Activated CD4-positive, alpha-beta memory T cell treated with anti-CD3 and anti-CD28 coated beads for 36 hours (primary cell): Measurements from ENCODE around the gene KIFC1. TPM values are rescaled to one million over a fixed set of nuclear protein-coding genes. Genes with fewer than 3 reads are reported as not detected.
"Not testable (repeated sequence)": the region's sequence is repeated elsewhere in the genome, so short reads cannot be mapped to it uniquely, and the experiment has no call there.

Experiments
- CTCF ChIA-PET: fragments of 350-600 bp; sonication (Branson Sonifier 250); formaldehyde crosslinking; loops from one replicate; lab custom pipeline; 2021; ENCODE audit warnings: antibody characterized with exemption, inconsistent platforms; lab: Charles Lee
- POLR2A ChIA-PET: fragments of 350-600 bp; sonication (Branson Sonifier 250); formaldehyde crosslinking; loops from one replicate; lab custom pipeline; 2021; ENCODE audit warnings: antibody characterized with exemption; lab: Charles Lee
- DNase-seq: peaks from one replicate; pipeline ENCODE4 v3.0.0-alpha.2; 2020
- H3K27ac Mint-ChIP-seq: one replicate; pipeline ENCODE4 v1.8.0; 2021; ENCODE audit warnings: mixed read lengths
- H3K27me3 Mint-ChIP-seq: one replicate; pipeline ENCODE4 v1.8.0; 2021; ENCODE audit warnings: mixed read lengths
- H3K36me3 Mint-ChIP-seq: one replicate; pipeline ENCODE4 v1.8.0; 2021; ENCODE audit warnings: mixed read lengths
- H3K4me1 Mint-ChIP-seq: one replicate; pipeline ENCODE4 v1.8.0; 2021; ENCODE audit warnings: low read depth, mixed read lengths
- H3K4me3 Mint-ChIP-seq: one replicate; pipeline ENCODE4 v1.8.0; 2021; ENCODE audit warnings: mild to moderate bottlenecking, mixed read lengths
- H3K9me3 Mint-ChIP-seq: one replicate; pipeline ENCODE4 v1.8.0; 2021; ENCODE audit warnings: mixed read lengths
- intact Hi-C: fragments of 100-400 bp; cut with micrococcal nuclease; formaldehyde crosslinking; loops from one replicate; pipeline ENCODE4 v1.15.1; 2023
- total RNA-seq, 2 experiments: library from RNA; stranded (reverse); gene quantifications; one replicate each; pipeline ENCODE4 v1.2.3, GENCODE V29; 2021

The KIFC1 gene
- total RNA-seq, result 100 to 1,000 TPM in 1 of 2 experiments, 10 to 100 TPM in 1; 94.6 to 103 TPM

DNA sequence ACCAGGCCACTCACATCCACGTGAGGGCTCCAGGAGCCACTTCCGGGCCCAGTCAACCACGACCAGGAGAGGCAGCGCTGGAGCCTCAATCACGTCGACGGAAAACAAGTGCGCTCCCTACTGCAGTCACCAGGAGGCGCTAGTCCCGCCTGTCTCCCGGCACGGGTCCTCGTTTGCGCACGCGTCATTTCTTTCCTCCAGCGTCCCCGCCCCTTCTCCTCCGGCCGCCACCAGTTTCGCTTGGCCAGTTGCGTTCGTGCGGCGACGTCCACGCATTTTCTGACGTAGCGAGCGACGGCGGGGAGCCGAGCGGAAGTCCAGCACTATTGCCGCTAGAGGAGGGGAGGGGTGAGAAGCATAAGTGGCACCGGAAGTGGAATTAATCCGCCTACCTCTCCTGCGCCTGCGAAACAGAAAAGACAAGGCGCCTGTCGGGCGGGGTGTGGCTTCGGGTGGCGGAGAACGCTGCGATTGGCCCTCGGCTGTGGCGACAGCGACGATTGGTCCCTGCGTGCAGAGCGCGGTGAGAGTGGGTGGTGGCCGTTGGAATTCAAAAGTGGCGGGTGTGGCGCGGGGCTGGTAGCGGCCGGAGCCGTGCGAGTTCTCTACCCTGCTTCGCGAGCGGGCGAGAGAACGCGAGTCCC, at the start of gene KIFC1:
KIFC1 (plus strand) TSS at position 546 of the 644 bp plus-strand sequence. CDS start 163 bp downstream, outside the sequence.
- Mint-ChIP-seq H3K27me3 (no peaks in the 10 kb centered on the region), H3K4me3 (peak within 1 kb of the TSS; percentile 94), H3K9me3 (no peaks in the 10 kb centered on the region), H3K4me1 (peaks cover 38% of the 10 kb centered on the region), H3K36me3 (peaks cover 25% of the 10 kb centered on the region), H3K27ac (peak within 1 kb of the TSS; percentile 95)
- peak; percentile 100 for DNase-seq
- intact Hi-C loops, result loop anchor here (1.0 to 5.0 kb wide), 9 partner anchors 19 to 191 kb away; partner anchors contain the start of genes CUTA, RGL2, RXRB and SLC39A7
- CTCF ChIA-PET, result interaction anchor here (0.6 to 3.1 kb wide), 25 partner anchors 10 to 309 kb away, joined by 3 to 21 read pairs (median 4); partner anchors contain the start of genes BAK1, PFDN6, SYNGAP1 and WDR46
- POLR2A ChIA-PET, result interaction anchor here (0.8 to 3.5 kb wide), 8 partner anchors 19 to 63 kb away, joined by 3 to 16 read pairs (median 4); partner anchors contain the start of genes PHF1 and ZBTB9

DNA sequence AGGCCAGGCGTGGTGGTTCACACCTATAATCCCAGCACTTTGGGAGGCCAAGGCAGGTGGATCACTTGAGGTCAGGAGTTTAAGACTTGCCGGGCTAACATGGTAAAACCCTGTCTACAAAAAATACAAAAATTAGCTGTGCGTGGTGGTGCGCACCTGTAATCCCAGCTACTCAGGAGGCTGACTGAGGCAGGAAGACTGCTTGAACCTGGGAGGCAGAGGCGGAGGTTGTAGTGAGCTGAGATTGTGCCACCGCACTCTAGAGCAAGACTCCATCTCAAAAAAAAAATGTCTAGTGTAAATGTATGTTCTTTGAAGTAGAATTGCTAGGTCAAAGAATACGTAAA, 48.0 kb upstream of the KIFC1 start:
- H3K27me3 Mint-ChIP-seq, intact Hi-C loops, DNase-seq, H3K9me3 Mint-ChIP-seq, H3K36me3 Mint-ChIP-seq: not testable (repeated sequence)
- CTCF ChIA-PET, result interaction anchor here (0.9 to 3.1 kb wide), 7 partner anchors 23 to 223 kb away, joined by 3 to 18 read pairs (median 4); partner anchors contain the start of genes B3GALT4, SYNGAP1 and TAPBP
- peak overlapping the region; percentile 77 for H3K27ac Mint-ChIP-seq
- H3K4me3 Mint-ChIP-seq, result peak overlapping the region; percentile 48
- POLR2A ChIA-PET, result interaction anchor here (1.0 kb wide), 1 partner anchor 22 kb away, joined by 4 read pairs; no protein-coding TSS in a partner anchor
- H3K4me1 Mint-ChIP-seq, result peaks cover 24% of the 10 kb centered on the region

- DNase-seq, result peak; percentile 60
- Mint-ChIP-seq H3K27ac (peak overlapping the region; percentile 77), H3K4me1 (peaks cover 24% of the 10 kb centered on the region), H3K27me3 (no peaks in the 10 kb centered on the region), H3K4me3 (peak overlapping the region; percentile 48), H3K36me3 (no peaks in the 10 kb centered on the region), H3K9me3 (no peaks in the 10 kb centered on the region)
- ChIA-PET POLR2A (interaction anchor here (1.0 to 1.2 kb wide), 4 partner anchors 23 to 110 kb away, joined by 3 to 4 read pairs (median 4); partner anchors contain the start of genes B3GALT4, KIFC1 and ZBTB9), CTCF (interaction anchor here (0.6 to 3.1 kb wide), 12 partner anchors 22 to 223 kb away, joined by 3 to 18 read pairs (median 4); partner anchors contain the start of genes B3GALT4, SYNGAP1, TAPBP and ZBTB22)
- intact Hi-C loops, result loop anchor here (1.0 kb wide), 2 partner anchors 47 to 72 kb away; partner anchors contain the start of genes KIFC1 and RPS18
Measured at GRCh38 chr6:33343953-33344611, 47.5 kb upstream of the KIFC1 start.

GRCh38 chr6:33344701-33345697, 46.6 kb upstream of the KIFC1 start:
- peak overlapping the region; percentile 85 for H3K27ac Mint-ChIP-seq
- POLR2A ChIA-PET, result interaction anchor here (1.0 to 1.2 kb wide), 3 partner anchors 47 to 110 kb away, joined by 3 to 4 read pairs (median 4); partner anchors contain the start of genes B3GALT4, KIFC1 and ZBTB9
- H3K36me3 Mint-ChIP-seq, result no peaks in the 10 kb centered on the region
- H3K9me3 Mint-ChIP-seq, result no peaks in the 10 kb centered on the region
- peak overlapping the region; percentile 73 for H3K4me3 Mint-ChIP-seq
- intact Hi-C loops, result loop anchor here (1.0 to 5.0 kb wide), 3 partner anchors 33 to 73 kb away; partner anchors contain the start of genes KIFC1, RPS18 and TAPBP
- no peaks in the 10 kb centered on the region for H3K27me3 Mint-ChIP-seq
- H3K4me1 Mint-ChIP-seq, result peaks cover 24% of the 10 kb centered on the region
- CTCF ChIA-PET, result interaction anchor here (0.6 to 3.1 kb wide), 21 partner anchors 9 to 1453 kb away, joined by 3 to 18 read pairs (median 3); partner anchors contain the start of genes B3GALT4, HSD17B8, RGL2 and TAPBP
- peak; percentile 75 for DNase-seq

DNA sequence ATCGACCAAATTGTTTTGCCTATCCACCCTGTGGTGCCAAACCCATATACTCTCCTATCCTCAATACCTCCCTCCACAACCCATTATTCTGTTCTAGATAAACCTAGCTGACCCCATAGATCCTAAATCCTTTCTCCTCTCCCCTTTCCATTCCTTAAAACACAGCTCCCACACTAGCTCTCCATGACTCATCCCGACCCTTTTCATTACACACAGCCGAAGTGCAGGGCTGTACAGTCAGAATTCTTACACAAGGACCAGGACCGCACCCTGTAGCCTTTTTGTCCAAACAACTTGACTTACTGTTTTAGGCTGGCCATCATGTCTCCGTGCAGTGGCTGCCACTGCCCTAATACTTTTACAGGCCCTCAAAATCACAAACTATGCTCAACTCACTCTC, 44.7 kb upstream of the KIFC1 start:
- H3K4me3 Mint-ChIP-seq, H3K9me3 Mint-ChIP-seq, H3K27ac Mint-ChIP-seq, POLR2A ChIA-PET, CTCF ChIA-PET, H3K36me3 Mint-ChIP-seq, DNase-seq, H3K27me3 Mint-ChIP-seq: not testable (repeated sequence)
- H3K4me1 Mint-ChIP-seq, result peaks cover 24% of the 10 kb centered on the region
- intact Hi-C loops, result loop anchor here (5.0 kb wide), 1 partner anchor 35 kb away; the partner anchor contains the start of gene TAPBP

DNA sequence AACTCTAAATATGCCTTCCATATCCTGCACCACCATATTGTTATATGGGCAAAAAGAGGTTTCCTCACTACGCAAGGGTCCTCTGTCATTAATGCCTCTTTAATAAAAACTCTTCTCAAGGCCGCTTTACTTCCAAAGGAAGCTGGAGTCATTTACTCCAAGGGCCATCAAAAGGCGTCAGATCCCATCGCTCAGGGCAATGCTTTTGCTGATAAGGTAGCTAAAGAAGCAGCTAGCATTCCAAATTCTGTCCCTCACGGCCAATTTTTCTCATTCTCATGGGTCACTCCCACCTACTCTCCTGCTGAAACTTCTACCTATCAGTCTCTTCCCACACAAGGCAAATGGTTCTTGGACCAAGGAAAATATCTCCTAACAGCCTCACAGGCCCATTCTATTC, 43.8 kb upstream of the KIFC1 start:
- H3K36me3 Mint-ChIP-seq, result no peaks in the 10 kb centered on the region

DNA sequence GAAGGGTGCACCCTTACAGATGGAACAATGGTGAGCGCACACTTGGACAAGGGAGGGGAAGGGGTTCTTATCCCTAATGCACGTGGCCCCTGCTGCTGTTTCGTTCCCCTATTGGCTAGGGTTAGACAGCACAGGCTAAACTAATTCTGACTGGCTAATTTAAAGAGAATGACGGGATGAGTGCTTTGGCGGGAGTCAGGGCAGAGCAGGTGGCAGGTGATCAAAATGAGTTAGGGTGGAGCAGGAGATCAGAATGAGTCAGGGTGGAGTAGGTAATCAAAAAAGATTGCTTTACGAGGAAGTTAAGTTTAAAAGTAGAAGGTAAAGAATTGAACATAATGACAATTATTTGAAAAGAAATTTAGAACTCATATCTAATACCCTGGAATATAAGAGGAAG, 35.8 kb upstream of the KIFC1 start:
- H3K4me1 Mint-ChIP-seq, DNase-seq, H3K27me3 Mint-ChIP-seq, H3K4me3 Mint-ChIP-seq, CTCF ChIA-PET, intact Hi-C loops, H3K36me3 Mint-ChIP-seq, H3K9me3 Mint-ChIP-seq, POLR2A ChIA-PET, H3K27ac Mint-ChIP-seq: not testable (repeated sequence)

More for the DNA sequence above, 43.8 kb upstream of the KIFC1 start:
- H3K4me3 Mint-ChIP-seq, result no peak overlapping the region
- H3K27me3 Mint-ChIP-seq, result no peaks in the 10 kb centered on the region
- peaks cover 24% of the 10 kb centered on the region for H3K4me1 Mint-ChIP-seq
- intact Hi-C loops, result loop anchor here (5.0 kb wide), 1 partner anchor 36 kb away; the partner anchor contains the start of gene TAPBP
- ChIA-PET CTCF (no interaction called here), POLR2A (no interaction called here)
- no peak overlapping the region for H3K27ac Mint-ChIP-seq
- no peak for DNase-seq
- H3K9me3 Mint-ChIP-seq, result no peaks in the 10 kb centered on the region

DNA sequence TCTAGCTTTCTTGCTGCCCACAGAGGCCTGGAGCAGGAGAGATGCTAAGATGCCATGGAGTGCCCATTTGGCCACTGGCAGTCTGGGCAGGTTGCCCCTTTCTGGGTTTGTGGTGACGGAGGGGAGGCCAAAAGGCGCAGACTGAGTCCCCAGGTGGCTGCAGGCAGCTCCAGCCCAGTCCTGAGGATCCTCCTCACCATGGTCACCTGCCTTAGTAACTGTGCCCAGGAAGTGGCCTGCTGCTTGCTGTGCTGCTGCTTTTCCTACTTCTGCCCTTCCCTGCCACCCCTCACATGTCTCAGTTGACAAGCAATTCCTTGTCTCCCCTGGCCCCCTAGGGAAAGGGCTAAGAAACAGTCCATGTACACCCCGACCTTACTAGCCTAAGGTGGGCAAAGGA, 35.3 kb upstream of the KIFC1 start:
- H3K36me3 Mint-ChIP-seq, result no peaks in the 10 kb centered on the region
- POLR2A ChIA-PET, result interaction anchor here (0.6 kb wide), 1 partner anchor 266 kb away, joined by 3 read pairs; no protein-coding TSS in a partner anchor
- DNase-seq, result no peak
- H3K4me3 Mint-ChIP-seq, result no peak overlapping the region
- no peaks in the 10 kb centered on the region for H3K4me1 Mint-ChIP-seq
- no peak overlapping the region for H3K27ac Mint-ChIP-seq
- no peaks in the 10 kb centered on the region for H3K9me3 Mint-ChIP-seq
- CTCF ChIA-PET, result no interaction called here
- no peaks in the 10 kb centered on the region for H3K27me3 Mint-ChIP-seq
- intact Hi-C loops, result no loop called here

DNA sequence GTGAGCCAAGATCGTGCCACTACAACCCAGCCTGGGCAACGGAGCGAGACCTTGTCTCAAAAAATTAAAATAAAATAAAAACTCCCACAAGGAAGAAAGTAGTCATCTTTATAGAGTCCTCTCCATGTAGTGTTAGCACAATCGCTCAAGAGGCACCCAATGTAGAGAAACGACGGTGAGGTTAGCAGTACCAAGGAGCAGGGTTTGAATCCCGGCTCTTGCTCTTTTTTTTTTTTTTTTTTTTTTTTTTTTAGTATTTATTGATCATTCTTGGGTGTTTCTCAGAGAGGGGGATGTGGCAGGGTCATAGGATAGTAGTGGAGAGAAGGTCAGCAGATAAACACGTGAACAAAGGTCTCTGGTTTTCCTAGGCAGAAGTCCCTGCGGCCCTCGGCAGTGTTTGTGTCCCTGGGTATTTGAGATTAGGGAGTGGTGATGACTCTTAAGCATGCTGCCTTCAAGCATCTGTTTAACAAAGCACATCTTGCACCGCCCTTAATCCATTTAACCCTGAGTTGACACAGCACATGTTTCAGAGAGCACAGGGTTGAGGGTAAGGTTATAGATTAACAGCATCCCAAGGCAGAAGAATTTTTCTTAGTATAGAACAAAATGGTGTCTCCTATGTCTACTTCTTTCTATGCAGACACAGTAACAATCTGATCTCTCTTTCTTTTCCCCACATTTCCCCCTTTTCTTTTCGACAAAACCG, 34.3 kb upstream of the KIFC1 start:
- H3K27ac Mint-ChIP-seq, H3K27me3 Mint-ChIP-seq, H3K36me3 Mint-ChIP-seq, H3K4me1 Mint-ChIP-seq, intact Hi-C loops, CTCF ChIA-PET, H3K9me3 Mint-ChIP-seq, H3K4me3 Mint-ChIP-seq, POLR2A ChIA-PET, DNase-seq: not testable (repeated sequence)

DNA sequence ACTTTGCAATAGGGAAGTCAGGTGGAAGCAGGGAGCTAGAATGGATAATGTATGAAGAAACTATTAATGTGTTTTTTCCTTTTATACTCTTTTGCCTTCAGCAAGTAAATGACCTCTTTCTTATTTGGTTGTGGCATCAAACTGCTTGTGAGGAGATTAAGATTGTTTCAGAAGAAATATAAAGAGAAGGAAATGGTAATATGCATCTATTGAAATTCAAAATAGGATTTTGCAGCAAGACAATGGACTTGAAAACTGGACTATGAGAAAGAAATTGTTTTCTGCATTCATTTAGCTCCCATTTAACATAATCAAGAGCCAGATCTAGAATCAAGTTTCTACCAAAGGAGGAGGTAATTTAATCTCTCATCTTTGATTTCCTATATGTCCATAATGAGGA, 32.3 kb upstream of the KIFC1 start:
- Mint-ChIP-seq H3K27ac (no peak overlapping the region), H3K4me3 (no peak overlapping the region), H3K9me3 (no peaks in the 10 kb centered on the region), H3K27me3 (no peaks in the 10 kb centered on the region), H3K36me3 (no peaks in the 10 kb centered on the region), H3K4me1 (no peaks in the 10 kb centered on the region)
- ChIA-PET POLR2A (no interaction called here), CTCF (no interaction called here)
- intact Hi-C loops, result no loop called here
- DNase-seq, result no peak
